ENCODE results near the gene ZNF77.

ZNF77 gene

GRCh38 chr19:2973229-2973628 lies 28.5 kb upstream of the ZNF77 start:
- Histone ChIP-seq H3F3A (ENCODE audit: insufficient read depth, low read length) (no peaks in the 10 kb centered on the region), H3K9me3 (ENCODE audit: low read length) (no peaks in the 10 kb centered on the region), H3K79me2 (ENCODE audit: insufficient read depth, low read length) (no peaks in the 10 kb centered on the region), H3K4me1 (ENCODE audit: insufficient read depth, low read length, severe bottlenecking) (no peaks in the 10 kb centered on the region), H3K4me3 (ENCODE audit: low read depth, low read length, poor library complexity, severe bottlenecking) (no peak overlapping the region), H3K9ac (ENCODE audit: low read length) (no peak overlapping the region), H2AFZ (ENCODE audit: low read length) (no peak overlapping the region), H3K36me3 (ENCODE audit: insufficient read depth, low read length) (no peaks in the 10 kb centered on the region), H3K27ac (ENCODE audit: low read depth, low read length, poor library complexity, severe bottlenecking) (no peak overlapping the region), H3K4me2 (ENCODE audit: low read length) (no peak overlapping the region), H4K20me1 (ENCODE audit: insufficient read depth, low read length) (no peaks in the 10 kb centered on the region), H3K9me2 (ENCODE audit: low read depth, low read length) (no peaks in the 10 kb centered on the region), H3K27me3 (ENCODE audit: insufficient read depth, low read length) (no peaks in the 10 kb centered on the region)
- TF ChIP-seq EZH2 (IDR thresholded peaks at IDR 0.05; ENCODE audit: borderline replicate concordance, low read length) = no peak
- TF ChIP-seq CTCF (IDR thresholded peaks at IDR 0.05; ENCODE audit: low read length) = no peak

- no peak for TF ChIP-seq EZH2 (IDR thresholded peaks at IDR 0.05; ENCODE audit: borderline replicate concordance, low read length)
- TF ChIP-seq CTCF (IDR thresholded peaks at IDR 0.05; ENCODE audit: low read length) = no peak
- H2AFZ ChIP-seq (ENCODE audit: low read length) = no peak overlapping the region
- no peaks in the 10 kb centered on the region for H3K9me3 ChIP-seq (ENCODE audit: low read length)
- no peaks in the 10 kb centered on the region for H3K4me1 ChIP-seq (ENCODE audit: insufficient read depth, low read length, severe bottlenecking)
- H4K20me1 ChIP-seq (ENCODE audit: insufficient read depth, low read length) = no peaks in the 10 kb centered on the region
- no peaks in the 10 kb centered on the region for H3F3A ChIP-seq (ENCODE audit: insufficient read depth, low read length)
- no peaks in the 10 kb centered on the region for H3K79me2 ChIP-seq (ENCODE audit: insufficient read depth, low read length)
- no peak overlapping the region for H3K9ac ChIP-seq (ENCODE audit: low read length)
- no peaks in the 10 kb centered on the region for H3K9me2 ChIP-seq (ENCODE audit: low read depth, low read length)
- H3K27me3 ChIP-seq (ENCODE audit: insufficient read depth, low read length) = no peaks in the 10 kb centered on the region
- no peak overlapping the region for H3K4me3 ChIP-seq (ENCODE audit: low read depth, low read length, poor library complexity, severe bottlenecking)
- H3K4me2 ChIP-seq (ENCODE audit: low read length) = no peak overlapping the region
- H3K27ac ChIP-seq (ENCODE audit: low read depth, low read length, poor library complexity, severe bottlenecking) = no peak overlapping the region
- no peaks in the 10 kb centered on the region for H3K36me3 ChIP-seq (ENCODE audit: insufficient read depth, low read length)
Observed at GRCh38 chr19:2970201-2970835, 25.5 kb upstream of the ZNF77 start.

GRCh38 chr19:2969104-2969504 lies 24.3 kb upstream of the ZNF77 start:
- no peaks in the 10 kb centered on the region for H3K9me2 ChIP-seq (ENCODE audit: low read depth, low read length)
- H3K79me2 ChIP-seq (ENCODE audit: insufficient read depth, low read length) = no peaks in the 10 kb centered on the region
- H3K9ac ChIP-seq (ENCODE audit: low read length) = no peak overlapping the region
- H3K4me3 ChIP-seq (ENCODE audit: low read depth, low read length, poor library complexity, severe bottlenecking) = no peak overlapping the region
- no peaks in the 10 kb centered on the region for H3K4me1 ChIP-seq (ENCODE audit: insufficient read depth, low read length, severe bottlenecking)
- H3K27me3 ChIP-seq (ENCODE audit: insufficient read depth, low read length) = no peaks in the 10 kb centered on the region
- TF ChIP-seq EZH2 (IDR thresholded peaks at IDR 0.05; ENCODE audit: borderline replicate concordance, low read length) (no peak), CTCF (IDR thresholded peaks at IDR 0.05; ENCODE audit: low read length) (no peak)
- no peaks in the 10 kb centered on the region for H3F3A ChIP-seq (ENCODE audit: insufficient read depth, low read length)
- no peaks in the 10 kb centered on the region for H3K9me3 ChIP-seq (ENCODE audit: low read length)
- H3K36me3 ChIP-seq (ENCODE audit: insufficient read depth, low read length) = no peaks in the 10 kb centered on the region
- H3K27ac ChIP-seq (ENCODE audit: low read depth, low read length, poor library complexity, severe bottlenecking) = no peak overlapping the region
- no peak overlapping the region for H3K4me2 ChIP-seq (ENCODE audit: low read length)
- H2AFZ ChIP-seq (ENCODE audit: low read length) = no peak overlapping the region
- H4K20me1 ChIP-seq (ENCODE audit: insufficient read depth, low read length) = no peaks in the 10 kb centered on the region

Data from OCI-LY1 (cell line).